ENCODE data around the gene APEH.
A peak's percentile ranks its signal among the peaks of the same experiment; 100 is the strongest.
"Not testable (repeated sequence)": the region's sequence is repeated elsewhere in the genome, so short reads cannot be mapped to it uniquely, and the experiment has no call there.

- TF ChIP-seq YY1 (IDR thresholded peaks at IDR 0.05; ENCODE audit: low read depth); EP300 (IDR thresholded peaks at IDR 0.05; ENCODE audit: borderline replicate concordance); FOXM1 (IDR thresholded peaks at IDR 0.05; ENCODE audit: borderline replicate concordance, low read depth); TCF12 (IDR thresholded peaks at IDR 0.05; ENCODE audit: low read depth); REST (IDR thresholded peaks at IDR 0.05; ENCODE audit: low read depth); RAD21 (IDR thresholded peaks at IDR 0.05; ENCODE audit: low read depth); MAX (IDR thresholded peaks at IDR 0.05); NFIC (IDR thresholded peaks at IDR 0.05); USF1 (IDR thresholded peaks at IDR 0.05); CEBPB (IDR thresholded peaks at IDR 0.05); CREB1 (IDR thresholded peaks at IDR 0.05; ENCODE audit: low read depth); TAF1 (IDR thresholded peaks at IDR 0.05; ENCODE audit: low read depth): not testable (repeated sequence)
- peak; percentile 71; the same call in 1 of the 2 replicates for TF ChIP-seq EGR1 (IDR thresholded peaks at IDR 0.05)
Observed at GRCh38 chr3:49686769-49687423, 12.7 kb downstream of the APEH start.
